HG03097 (cell line): ENCODE measurements around the gene ITIH5.
"Not testable (repeated sequence)": the region's sequence is repeated elsewhere in the genome, so short reads cannot be mapped to it uniquely, and the experiment has no call there.

Source experiments
- ATAC-seq: cut with Tn5 transposase; IDR thresholded peaks from one replicate; pipeline ENCODE4 v1.9.1; 2021; ENCODE audit not compliant: unreplicated experiment, low FRiP score

ITIH5 gene

DNA sequence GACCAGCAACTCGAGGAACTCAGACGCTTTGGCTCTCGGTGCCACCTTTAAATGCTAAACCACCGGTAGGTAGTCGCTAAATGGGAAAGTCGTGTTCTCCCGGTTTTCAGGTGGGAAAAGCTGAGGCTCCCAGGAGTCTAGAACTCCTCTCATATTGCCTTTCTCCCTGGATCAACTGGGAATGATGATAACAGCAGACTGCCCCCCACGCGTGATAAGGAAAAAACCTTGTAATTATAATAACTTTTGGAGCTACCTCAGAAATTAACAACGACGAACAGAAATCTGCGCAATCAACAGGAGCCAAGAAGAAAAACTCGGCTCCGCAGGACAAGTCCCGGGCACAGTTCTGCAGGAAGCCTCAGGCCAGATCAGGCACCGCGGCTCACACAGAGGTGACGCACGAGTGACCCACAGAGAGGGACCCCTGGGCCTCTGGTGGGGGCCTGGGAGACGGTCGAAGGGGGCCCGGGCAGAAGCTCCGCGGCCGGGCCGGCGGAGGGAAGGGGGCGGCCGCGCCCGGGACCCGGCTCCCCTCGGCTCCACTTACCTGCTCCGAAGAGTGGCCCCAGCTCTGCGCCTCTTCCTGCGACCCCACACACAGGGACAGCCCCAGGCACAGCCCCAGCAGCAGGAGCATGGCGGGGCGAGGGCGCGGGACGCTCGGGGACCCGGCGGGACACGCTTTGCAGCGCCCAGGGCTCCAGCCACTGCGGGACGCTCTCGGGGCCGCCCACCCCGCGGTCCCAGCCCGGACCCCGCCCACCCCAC is at the start of gene ITIH5:
Gene ITIH5 (minus strand): TSS at position 714 of the 771 bp plus-strand sequence. CDS start 74 bp downstream, at position 640.
- ATAC-seq: no peak

GRCh38 chr10:7715515-7715914 is 48.7 kb upstream of the ITIH5 start:
- ATAC-seq: no peak

GRCh38 chr10:7711075-7711474 is 44.3 kb upstream of the ITIH5 start:
- not testable (repeated sequence) for ATAC-seq

- no peak for ATAC-seq
Measured at GRCh38 chr10:7710446-7710845, 43.7 kb upstream of the ITIH5 start.

- no peak for ATAC-seq
Measured at GRCh38 chr10:7708832-7709231, 42.1 kb upstream of the ITIH5 start.

DNA sequence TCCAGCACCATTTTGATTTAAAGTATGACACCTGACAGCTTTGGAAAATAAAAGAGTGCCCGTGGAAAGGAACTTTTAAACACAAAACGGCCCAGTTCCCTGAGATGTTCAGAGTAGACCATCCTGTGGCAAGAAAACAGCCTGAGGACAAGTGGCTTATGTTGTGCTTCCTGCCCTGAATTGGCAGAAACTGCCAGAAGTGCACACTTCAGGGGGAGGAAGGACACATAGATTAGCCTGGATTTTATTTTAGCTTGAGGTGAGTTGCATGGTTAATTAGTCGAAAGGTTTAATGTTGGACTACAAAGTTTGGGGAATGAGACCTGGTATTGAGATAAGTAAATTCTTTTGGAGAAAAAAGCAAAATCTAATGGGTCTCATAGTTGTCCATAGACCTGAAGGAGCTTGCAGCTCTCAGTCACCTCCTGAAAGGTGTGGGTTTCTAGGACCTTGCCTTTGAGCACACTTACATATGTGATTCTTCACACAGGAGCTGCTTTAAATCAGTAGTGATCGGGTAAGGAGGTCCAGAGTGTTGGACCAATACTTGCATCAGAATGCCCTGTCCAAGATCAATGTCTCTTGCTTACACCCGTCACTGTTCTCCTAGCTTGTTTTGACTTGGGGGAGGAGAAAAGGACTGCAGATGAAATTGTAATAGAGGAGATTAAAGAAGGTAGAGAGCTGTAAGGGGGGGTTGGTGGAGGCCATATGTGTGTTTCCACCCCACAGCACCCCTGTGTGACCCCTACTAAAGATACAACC is 41.3 kb upstream of the ITIH5 start:
- ATAC-seq: no peak

GRCh38 chr10:7707102-7707501 is 40.3 kb upstream of the ITIH5 start:
- no peak for ATAC-seq

DNA sequence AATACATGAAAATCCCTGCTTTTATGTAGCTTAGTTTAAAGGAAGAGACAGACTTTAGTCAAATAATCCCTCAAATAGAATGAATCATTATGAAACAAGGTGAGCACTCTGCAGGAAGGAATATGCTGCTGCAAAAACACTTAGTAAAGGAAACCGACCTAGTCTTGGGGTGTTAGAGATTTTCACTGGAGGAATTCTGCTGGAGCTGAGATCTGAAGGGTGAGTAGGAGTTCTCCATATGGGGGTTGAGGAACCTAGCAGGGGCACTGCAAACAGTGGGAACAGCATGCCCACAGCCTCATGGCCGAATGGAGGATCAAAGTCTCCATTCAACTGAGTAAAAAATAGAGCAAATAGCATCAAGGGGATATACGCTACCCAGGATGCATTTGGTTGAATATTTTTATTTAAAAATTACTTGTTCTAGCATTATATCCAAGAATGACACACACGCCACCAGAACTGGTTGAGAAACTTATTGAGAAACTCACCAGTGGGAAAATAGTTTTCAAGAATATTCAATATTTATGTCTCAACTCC is 39.8 kb upstream of the ITIH5 start:
- no peak for ATAC-seq

- no peak for ATAC-seq
Measured at GRCh38 chr10:7705341-7705740, 38.6 kb upstream of the ITIH5 start.

- ATAC-seq: no peak
Measured at GRCh38 chr10:7704071-7705016, 37.6 kb upstream of the ITIH5 start.

DNA sequence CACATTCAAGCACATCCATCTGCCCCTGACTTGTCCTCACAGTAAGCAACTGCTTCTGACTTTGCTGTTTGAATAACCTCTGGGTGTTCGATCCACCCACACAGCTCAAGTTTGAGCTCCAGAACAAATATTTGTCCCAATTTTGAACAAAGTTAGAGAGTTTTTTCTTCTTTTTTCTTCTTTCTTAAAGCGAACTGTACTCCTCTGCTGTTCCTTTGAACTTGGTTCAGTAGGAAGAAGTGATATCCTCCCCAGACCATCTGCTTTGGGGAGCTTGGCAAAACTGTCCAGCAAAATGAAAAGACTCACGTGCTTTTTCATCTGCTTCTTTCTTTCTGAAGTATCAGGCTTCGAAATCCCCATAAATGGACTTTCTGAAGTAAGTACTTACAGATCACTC is 36.4 kb upstream of the ITIH5 start, which contains the start of gene ITIH2:
Gene ITIH2 (plus strand): TSS at position 177 of the 400 bp plus-strand sequence. CDS start 119 bp downstream, at position 296.
- no peak for ATAC-seq

- ATAC-seq: no peak
Measured at GRCh38 chr10:7702288-7702812, 35.6 kb upstream of the ITIH5 start.

DNA sequence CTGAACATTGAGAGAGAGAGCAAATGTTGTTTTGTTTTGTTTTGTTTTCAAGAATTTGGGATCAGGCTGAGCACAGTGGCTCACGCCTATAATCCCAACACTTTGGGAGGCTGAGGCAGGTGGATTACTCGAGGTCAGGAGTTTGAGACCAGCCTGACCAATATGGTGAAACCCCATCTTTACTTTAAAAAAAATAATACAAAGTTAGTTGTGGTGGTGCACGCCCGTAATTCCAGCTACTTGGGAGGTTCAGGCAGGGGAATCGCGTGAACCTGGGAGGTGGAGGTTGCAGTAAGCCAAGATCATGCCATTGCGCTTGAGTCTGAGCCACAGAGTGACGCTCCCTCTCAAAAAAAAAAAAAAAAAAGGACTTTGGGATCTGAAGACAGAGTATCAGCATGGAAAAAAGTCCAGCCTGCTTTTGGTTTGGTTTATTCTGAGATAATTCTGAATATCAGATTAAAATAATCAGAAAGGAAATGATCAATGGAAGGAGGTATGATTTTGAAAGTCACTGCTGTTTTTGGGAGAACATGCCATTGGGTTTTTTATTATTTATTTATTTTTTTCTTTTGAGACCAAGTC is 34.5 kb upstream of the ITIH5 start:
- ATAC-seq: no peak

- no peak for ATAC-seq
Measured at GRCh38 chr10:7700577-7701125, 33.9 kb upstream of the ITIH5 start.

DNA sequence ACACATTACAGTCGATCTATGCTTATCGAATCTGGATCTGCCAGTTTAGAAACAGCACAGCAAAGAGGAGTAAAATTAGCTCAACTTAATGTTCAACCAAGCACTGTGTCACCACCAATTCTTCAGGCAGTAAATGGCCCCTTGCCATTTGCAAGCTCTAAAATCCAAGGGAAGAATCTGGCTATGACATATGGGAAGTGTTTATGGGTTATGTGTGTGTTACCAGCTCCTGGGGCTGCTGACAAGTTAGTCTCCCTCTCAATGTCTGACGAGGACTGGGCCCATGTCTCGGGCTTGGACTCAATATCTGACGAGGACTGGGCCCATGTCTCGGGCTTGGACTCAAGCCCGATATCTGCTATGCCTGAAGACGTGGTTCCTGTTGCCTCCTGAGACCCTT is 30.7 kb upstream of the ITIH5 start:
- ATAC-seq: no peak

DNA sequence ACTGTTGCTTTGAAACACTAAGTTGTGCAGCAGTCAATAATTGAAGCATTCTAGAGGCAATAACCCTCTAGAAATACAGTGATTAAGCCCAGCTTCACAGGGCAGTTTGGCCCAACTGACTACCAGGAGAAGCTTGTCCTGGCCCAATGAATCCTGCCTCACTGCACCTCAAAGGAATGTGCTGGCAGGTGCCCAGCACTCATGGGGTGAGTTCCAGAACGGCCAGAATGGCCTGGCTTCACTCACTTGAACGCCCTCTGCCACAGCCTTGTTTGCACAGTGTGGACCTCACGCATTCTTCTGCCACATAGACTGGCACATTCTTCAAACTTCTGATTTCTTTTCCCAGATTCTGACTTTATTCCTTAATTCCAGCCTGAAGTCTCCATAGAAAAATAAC is 29.8 kb upstream of the ITIH5 start:
- ATAC-seq: no peak

DNA sequence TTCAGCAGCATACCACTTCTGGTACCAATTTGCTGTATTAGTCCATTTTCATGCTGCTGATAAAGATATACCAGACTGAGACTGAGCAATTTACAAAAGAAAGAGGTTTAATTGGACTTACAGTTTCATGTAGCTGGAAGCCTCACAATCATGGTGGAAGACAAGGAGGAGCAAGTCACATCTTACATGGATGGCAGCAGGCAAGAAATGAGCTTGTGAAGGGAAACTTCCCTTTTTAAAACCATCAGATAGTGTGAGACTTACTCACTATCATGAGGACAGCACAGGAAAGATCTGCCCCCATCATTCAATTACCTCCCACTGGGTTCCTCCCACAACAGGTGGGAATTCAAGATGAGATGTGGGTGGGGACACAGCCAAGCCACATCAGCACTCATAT is 26.4 kb upstream of the ITIH5 start:
- ATAC-seq: not testable (repeated sequence)

DNA sequence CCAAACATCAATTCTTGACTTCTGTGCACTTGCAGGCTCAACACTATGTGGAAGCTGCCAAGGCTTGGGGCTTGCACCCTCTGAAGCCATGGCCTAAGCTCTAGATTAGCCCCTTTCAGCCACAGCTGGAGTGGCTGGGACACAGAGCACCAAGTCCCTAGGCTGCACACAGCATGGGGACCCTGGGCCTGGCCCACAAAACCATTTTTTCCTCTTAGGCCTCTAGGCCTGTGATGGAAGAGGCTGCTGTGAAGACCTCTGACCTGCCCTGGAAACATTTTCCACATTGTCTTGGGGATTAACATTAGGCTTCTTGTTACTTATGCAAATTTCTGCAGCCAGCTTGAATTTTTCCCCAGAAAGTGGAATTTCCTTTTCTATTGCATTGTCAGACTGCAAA is 25.6 kb upstream of the ITIH5 start:
- ATAC-seq: not testable (repeated sequence)

DNA sequence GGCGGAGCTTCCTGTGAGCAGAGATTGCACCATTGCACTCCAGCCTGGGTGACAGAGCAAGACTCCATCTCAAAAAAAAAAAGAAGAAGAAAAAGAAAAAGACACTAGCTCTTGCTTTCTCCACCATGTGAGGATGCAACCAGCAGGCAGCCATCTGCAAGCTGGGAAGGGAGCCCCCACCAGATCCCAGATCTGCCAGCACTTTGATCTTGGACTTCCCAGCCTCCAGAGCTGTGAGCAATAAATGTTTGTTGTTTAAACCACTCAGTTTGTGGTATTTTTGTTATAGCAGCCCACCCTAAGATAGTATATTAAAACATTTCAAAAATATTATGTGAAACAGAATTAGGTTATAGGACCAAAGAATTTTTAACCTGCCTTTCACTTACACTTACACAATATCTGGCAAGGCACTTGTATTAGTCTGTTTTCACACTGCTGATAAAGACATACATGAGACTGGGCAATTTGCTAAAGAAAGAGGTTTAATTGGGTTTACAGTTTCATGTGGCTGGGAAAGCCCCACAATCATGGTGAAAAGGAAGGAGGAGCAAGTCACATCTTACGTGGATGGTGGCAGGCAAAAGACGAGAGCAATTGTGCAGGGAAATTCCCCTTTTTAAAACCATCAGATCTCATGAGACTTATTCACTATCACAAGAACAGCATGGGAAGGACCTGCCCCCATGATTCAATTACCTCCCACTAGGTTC is 24.3 kb upstream of the ITIH5 start:
- ATAC-seq: not testable (repeated sequence)
